ENCODE data around the gene TUBA4A. TPM values are rescaled to one million over a fixed set of nuclear protein-coding genes. Genes with fewer than 3 reads are reported as not detected.
A peak's percentile ranks its signal among the peaks of the same experiment; 100 is the strongest.
"Not testable (repeated sequence)": the region's sequence is repeated elsewhere in the genome, so short reads cannot be mapped to it uniquely, and the experiment has no call there.

The TUBA4A gene
- total RNA-seq, 1 donor = 25.6 TPM

DNA sequence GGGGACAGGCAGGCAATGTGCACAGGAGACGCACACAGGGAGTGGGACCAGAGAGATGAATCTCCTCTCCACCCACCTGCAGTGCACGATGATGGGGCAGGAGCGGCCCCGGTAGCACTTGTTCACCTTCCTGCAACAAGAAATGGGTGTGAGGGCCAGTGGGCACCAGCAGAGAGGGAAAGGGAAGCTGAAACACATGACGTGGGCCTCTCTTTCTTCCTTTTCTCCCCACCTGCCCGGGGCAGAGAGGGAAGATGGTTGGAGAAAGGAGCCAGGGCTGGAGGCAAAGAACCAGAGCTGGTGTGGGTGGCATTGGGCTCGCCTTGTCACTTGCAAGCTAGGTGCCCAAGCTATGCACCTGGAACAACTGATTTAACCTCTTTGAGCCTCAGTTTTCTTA, 37.7 kb upstream of the TUBA4A start:
- no peak overlapping the region for H3K4me3 ChIP-seq (ENCODE audit: low read depth, low read length)
- TF ChIP-seq, protein P1, sequence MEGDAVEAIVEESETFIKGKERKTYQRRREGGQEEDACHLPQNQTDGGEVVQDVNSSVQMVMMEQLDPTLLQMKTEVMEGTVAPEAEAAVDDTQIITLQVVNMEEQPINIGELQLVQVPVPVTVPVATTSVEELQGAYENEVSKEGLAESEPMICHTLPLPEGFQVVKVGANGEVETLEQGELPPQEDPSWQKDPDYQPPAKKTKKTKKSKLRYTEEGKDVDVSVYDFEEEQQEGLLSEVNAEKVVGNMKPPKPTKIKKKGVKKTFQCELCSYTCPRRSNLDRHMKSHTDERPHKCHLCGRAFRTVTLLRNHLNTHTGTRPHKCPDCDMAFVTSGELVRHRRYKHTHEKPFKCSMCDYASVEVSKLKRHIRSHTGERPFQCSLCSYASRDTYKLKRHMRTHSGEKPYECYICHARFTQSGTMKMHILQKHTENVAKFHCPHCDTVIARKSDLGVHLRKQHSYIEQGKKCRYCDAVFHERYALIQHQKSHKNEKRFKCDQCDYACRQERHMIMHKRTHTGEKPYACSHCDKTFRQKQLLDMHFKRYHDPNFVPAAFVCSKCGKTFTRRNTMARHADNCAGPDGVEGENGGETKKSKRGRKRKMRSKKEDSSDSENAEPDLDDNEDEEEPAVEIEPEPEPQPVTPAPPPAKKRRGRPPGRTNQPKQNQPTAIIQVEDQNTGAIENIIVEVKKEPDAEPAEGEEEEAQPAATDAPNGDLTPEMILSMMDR (IDR thresholded peaks at IDR 0.05; ENCODE audit: insufficient read depth, low read length) = no peak
- no peak for DNase-seq (ENCODE audit: low read depth)

DNA sequence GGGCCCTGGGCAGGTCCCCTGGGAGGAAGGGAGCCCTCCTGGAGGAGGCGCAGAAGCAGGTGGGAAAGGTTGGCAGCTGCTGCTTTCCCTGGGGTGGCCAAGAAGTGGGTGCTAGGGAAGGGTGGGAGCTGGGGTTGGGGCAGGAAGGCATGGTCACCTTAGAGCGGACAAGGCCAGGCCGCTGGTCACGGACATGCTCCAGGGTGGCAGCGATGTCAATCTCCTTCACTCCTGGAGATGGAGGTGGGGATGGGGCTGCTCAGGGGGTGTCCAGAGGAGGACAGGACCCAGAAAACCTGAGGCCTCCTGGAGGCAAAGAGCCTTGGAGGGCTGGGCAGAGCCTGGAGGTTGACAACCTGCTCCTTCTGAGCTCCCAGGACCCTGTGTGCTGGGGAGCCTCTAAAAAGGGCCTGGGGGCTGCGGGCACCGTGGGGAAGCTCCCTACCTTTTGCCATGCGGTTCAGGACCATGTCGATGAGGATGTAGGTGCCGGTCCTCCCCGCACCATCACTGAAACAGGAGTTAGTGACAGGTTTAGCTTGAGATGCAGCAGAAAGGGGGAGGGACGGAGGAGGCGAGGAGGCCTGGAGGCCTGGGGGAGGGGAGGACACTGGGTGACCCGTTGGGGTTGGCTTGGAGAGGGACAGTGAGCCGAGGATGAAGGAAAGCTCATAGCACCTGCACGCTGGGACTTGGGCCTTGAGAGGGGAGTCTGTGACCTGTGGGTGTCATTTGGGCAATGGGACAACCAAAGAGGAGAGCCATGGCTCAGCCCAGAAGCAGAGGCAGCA, 36.9 kb upstream of the TUBA4A start:
- TF ChIP-seq, protein P1 (IDR thresholded peaks at IDR 0.05; ENCODE audit: insufficient read depth, low read length) = no peak
- H3K4me3 ChIP-seq (ENCODE audit: low read depth, low read length) = no peak overlapping the region
- no peak for DNase-seq (ENCODE audit: low read depth)

DNA sequence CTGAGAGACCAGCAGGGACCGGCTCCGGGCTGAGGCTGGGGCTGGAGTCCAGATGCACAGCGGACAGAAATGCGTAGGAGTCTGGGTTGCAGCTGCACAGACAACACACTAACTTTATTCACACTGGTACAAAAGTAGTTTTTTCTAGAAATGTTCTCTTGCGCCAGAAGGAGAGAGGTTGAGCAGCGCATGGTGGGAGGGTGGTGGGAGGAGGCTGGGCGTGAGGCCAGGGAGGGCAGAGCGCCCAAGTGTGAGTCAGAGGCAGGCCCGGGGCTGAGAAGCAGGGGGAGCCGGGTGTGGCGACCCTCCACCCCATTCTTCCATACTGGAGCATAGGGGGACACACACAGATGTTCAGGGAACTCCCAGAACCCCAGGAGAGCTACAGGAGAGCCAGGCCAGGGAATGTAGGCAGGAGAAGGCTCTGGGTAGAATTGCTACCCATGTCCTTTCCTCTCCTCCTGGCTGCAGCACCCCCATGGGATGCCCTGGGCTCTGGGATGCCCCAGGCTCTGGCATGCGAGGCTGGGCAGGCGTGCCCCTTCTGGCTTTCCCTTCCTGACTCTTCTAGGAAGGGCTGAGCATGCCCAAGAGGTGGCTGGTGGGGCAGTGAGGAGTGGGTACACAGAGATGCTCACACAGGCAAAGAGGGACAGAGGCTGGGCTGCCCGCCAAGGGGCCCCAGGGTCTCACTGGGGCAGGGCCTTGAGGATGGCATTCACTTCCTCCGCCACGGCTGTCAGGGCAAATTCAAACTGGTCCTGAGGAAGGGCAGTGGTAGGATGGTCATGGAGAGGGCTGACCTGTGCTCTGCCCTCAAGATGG, 36.0 kb upstream of the TUBA4A start:
- no peak overlapping the region for H3K4me3 ChIP-seq (ENCODE audit: low read depth, low read length)
- TF ChIP-seq, protein P1 (IDR thresholded peaks at IDR 0.05; ENCODE audit: insufficient read depth, low read length) = no peak
- peak; percentile 94 for DNase-seq (ENCODE audit: low read depth)

DNA sequence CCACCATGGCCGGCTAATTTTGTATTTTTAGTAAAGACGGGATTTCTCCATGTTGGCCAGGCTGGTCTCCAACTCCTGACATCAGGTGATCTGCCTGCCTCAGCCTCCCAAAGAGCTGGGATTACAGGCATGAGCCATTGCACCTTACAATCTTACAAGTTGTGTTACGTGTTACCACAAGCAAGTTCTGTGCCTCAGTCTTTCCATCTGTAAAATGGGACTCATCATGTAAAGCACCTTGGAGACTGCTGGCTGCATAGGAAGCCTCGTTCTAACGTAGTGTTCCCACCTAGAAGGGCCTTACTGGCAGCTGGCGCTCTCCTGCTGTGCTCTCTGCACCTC, 35.4 kb upstream of the TUBA4A start:
- TF ChIP-seq, protein P1 (IDR thresholded peaks at IDR 0.05; ENCODE audit: insufficient read depth, low read length) = no peak
- no peak for DNase-seq (ENCODE audit: low read depth)
- no peak overlapping the region for H3K4me3 ChIP-seq (ENCODE audit: low read depth, low read length)

DNA sequence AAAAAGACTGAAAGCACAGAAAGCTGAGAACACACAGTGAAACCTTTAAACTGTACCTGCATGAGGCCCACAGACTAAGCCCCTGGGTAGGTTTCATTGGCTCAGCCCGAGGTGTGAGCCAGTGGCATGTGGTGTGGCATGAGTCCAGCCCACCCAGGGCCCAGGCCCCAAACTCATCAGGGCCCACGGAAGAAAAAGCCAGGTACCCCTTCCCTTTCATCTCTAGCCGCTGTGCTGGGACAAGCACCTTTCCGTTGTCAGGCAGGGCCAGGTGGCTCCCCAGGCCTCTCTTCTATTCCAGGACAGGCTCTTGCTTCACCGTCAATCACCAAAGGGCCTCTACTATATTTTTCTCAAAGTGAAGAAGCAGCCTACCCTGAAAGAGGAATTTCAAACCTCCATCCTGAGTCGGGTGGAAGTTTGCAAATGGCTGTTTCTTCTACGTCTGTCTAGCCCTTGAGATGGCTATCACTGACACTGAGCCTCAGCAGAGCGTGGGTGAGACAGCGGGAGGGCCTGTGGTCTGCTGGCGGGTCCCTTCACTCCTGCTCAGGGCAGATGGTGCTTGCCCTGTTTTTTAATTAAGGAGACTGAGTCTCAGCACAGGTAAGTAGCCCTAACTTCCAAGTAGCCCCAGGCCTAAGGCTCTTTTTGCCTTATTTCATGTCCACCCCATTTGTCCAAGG, 34.0 kb upstream of the TUBA4A start:
- no peak overlapping the region for H3K4me3 ChIP-seq (ENCODE audit: low read depth, low read length)
- DNase-seq (ENCODE audit: low read depth) = no peak
- TF ChIP-seq, protein P1 (IDR thresholded peaks at IDR 0.05; ENCODE audit: insufficient read depth, low read length) = no peak

DNA sequence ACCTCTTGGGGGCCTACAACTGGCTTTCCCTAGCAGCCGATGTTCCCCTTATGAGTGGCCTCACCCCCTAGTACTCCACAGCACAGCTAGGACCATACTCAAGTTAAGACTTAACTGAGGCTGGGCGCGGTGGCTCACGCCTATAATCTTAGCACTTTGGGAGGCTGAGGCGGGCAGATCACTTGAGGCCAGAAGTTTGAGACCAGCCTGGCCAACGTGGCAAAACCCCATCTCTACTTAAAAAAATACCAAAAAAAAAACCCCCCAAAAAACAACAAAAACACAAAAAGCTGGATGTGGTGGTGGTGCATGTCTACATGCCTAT, 33.4 kb upstream of the TUBA4A start:
- DNase-seq (ENCODE audit: low read depth); H3K4me3 ChIP-seq (ENCODE audit: low read depth, low read length): not testable (repeated sequence)

Data from fibroblast of the aortic adventitia (primary cell).